H1 (cell line): Measurements from ENCODE around the gene PDE4D.

Experiments used
- CBX5 ChIP-seq: fragments of 300-800, 300-1000 bp; sonication (generic); IDR thresholded peaks from 2 replicates; pipeline ENCODE4 v1.7.1; 2016; ENCODE audit warnings: antibody characterized with exemption, low read length, low read depth
- CTCF ChIP-seq, 3 experiments: IDR thresholded peaks; 1 replicate in 2 of 3; 2 replicates in 1 of 3; pipeline versions ENCODE4 v1.5.1 to v1.6.1; 2011; ENCODE audit warnings: low read length in 3 of 3, mild to moderate bottlenecking in 3 of 3, inconsistent platforms in 2 of 3, low read depth in 1 of 3, moderate library complexity in 1 of 3; ENCODE audit not compliant: insufficient read depth in 1 of 3; ENCODE audit errors: control extremely low read depth in 1 of 3
- GABPA ChIP-seq: IDR thresholded peaks from 2 replicates; pipeline ENCODE4 v1.6.1; 2011; ENCODE audit warnings: mild to moderate bottlenecking, low read length, moderate library complexity, borderline replicate concordance; ENCODE audit not compliant: insufficient read depth
- POLR2A ChIP-seq, 2 experiments: IDR thresholded peaks; 1 replicate in 1 of 2; 2 replicates in 1 of 2; pipeline ENCODE4 v1.6.1; 2011; ENCODE audit warnings: low read depth in 2 of 2, low read length in 2 of 2, mild to moderate bottlenecking in 2 of 2; ENCODE audit errors: control extremely low read depth in 1 of 2
- TAF1 ChIP-seq: IDR thresholded peaks from 2 replicates; pipeline ENCODE4 v1.6.1; 2011; ENCODE audit warnings: mild to moderate bottlenecking, low read depth, low read length
- ZNF274 ChIP-seq: IDR thresholded peaks from 2 replicates; pipeline ENCODE4 v1.7.0; 2012; ENCODE audit warnings: low read length, borderline replicate concordance; ENCODE audit errors: extremely low read depth
- TF ChIP-seq, protein P1 (sequence below): IDR thresholded peaks from 2 replicates; pipeline ENCODE4 v1.6.1; 2012; ENCODE audit warnings: low read length, inconsistent platforms

- TF ChIP-seq CTCF (IDR thresholded peaks at IDR 0.05; ENCODE audit: control extremely low read depth in 1 of 3, insufficient read depth in 1 of 3, low read depth in 1 of 3, low read length in 3 of 3) = no peak
- TF ChIP-seq ZNF274 = no peak
- no peak for TF ChIP-seq GABPA
- TF ChIP-seq CBX5 = no peak
- no peak for TF ChIP-seq POLR2A (IDR thresholded peaks at IDR 0.05; ENCODE audit: control extremely low read depth in 1 of 2, low read depth in 2 of 2, low read length in 2 of 2)
- no peak for TF ChIP-seq TAF1
- TF ChIP-seq, protein P1, sequence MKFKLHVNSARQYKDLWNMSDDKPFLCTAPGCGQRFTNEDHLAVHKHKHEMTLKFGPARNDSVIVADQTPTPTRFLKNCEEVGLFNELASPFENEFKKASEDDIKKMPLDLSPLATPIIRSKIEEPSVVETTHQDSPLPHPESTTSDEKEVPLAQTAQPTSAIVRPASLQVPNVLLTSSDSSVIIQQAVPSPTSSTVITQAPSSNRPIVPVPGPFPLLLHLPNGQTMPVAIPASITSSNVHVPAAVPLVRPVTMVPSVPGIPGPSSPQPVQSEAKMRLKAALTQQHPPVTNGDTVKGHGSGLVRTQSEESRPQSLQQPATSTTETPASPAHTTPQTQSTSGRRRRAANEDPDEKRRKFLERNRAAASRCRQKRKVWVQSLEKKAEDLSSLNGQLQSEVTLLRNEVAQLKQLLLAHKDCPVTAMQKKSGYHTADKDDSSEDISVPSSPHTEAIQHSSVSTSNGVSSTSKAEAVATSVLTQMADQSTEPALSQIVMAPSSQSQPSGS = no peak
Measured at GRCh38 chr5:59835800-59836199, 57.7 kb downstream of the PDE4D start.
